ENCODE data around the gene RPL29. TPM values are rescaled to one million over a fixed set of nuclear protein-coding genes. Genes with fewer than 3 reads are reported as not detected.
"Not testable (repeated sequence)": the region's sequence is repeated elsewhere in the genome, so short reads cannot be mapped to it uniquely, and the experiment has no call there.

The RPL29 gene
- total RNA-seq, 1 donor from 2014 or later, result 1,532 TPM

DNA sequence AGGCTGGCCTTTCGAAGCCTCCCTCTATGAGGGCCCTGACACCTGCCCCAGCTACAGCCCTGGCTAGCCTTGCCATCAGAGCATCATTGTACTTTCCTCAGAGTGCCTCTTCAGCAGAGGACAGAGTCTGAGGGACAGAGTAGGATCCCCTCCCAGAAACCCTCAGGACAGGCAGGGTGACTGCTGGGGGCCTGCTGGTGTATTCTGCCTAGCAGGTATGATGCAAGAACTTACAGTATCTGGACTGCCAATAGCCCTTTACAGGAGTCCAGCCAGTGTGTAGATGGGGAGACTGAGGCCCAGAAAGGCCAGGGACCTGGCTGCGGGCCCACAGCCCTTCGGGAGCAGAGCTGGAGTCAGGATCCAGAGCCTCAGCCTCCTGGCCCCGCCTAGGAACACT is 41.6 kb upstream of the RPL29 start:
- H3K9ac ChIP-seq (ENCODE audit: low read depth in 1 of 3, low read length in 3 of 3), result peak overlapping the region in 1 of 3 donors; percentile 8
- H3K9me3 ChIP-seq (ENCODE audit: control insufficient read depth in 3 of 3, low read length in 3 of 3), result no peaks in the 10 kb centered on the region
- H3K4me1 ChIP-seq (ENCODE audit: control insufficient read depth in 3 of 3, insufficient read depth in 3 of 3, low read length in 3 of 3), result peaks cover 18 to 35% (median 28%) of the 10 kb centered on the region in 3 donors
- no peaks in the 10 kb centered on the region for H3K36me3 ChIP-seq (ENCODE audit: control insufficient read depth in 3 of 3, insufficient read depth in 3 of 3, low read length in 3 of 3)
- H3K4me3 ChIP-seq (ENCODE audit: low read length in 3 of 3), result no peak overlapping the region
- no peaks in the 10 kb centered on the region for H3K27me3 ChIP-seq (ENCODE audit: control insufficient read depth in 3 of 3, insufficient read depth in 3 of 3, low read length in 3 of 3)
- H3K27ac ChIP-seq (ENCODE audit: low read depth, low read length), result no peak overlapping the region

DNA sequence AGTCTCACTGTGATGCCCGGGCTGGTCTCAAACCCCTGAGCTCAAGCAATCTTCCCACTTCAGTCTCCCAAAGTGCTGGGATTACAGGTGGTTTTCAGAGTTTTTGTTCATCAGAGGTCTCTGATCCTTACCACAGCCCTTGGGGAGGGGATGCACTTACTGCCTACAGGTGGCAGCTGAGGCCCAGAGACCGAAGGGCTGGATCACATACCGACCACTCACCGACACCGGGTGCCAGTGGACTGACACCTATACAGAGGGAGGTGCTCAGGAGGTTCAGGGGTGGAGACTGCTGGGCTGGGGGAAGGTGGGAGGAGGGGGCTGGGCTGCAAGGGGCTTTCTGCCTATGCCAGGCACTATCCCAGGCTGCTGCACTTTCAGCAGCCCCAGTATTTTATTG is 41.1 kb upstream of the RPL29 start:
- Histone ChIP-seq H3K4me3 (ENCODE audit: low read length in 3 of 3) (no peak overlapping the region), H3K9ac (ENCODE audit: low read depth in 1 of 3, low read length in 3 of 3) (no peak overlapping the region)

DNA sequence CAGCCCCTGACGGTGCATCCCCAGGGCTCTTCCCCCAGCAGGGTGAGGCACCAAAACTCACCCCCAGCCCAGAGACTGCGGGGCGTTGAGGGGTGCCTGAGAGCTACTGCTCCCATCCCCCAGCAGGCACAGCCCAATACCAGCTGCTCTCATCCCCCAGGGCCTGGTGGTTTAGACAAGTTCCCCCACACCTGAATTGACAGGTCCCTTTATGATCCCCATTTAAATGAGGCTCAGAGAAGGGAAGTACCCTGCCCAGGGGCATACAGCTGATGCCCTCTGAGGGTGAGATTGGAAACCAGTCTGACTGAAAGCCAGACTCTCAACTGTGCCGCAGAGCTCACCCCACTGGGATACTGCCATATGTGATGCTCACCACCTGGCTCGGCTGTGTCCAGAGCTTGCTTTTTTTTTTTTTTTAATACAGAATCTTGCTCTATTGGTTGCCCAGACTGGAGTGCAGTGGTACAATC is 40.6 kb upstream of the RPL29 start:
- no peak overlapping the region for H3K4me3 ChIP-seq (ENCODE audit: low read length in 3 of 3)
- no peaks in the 10 kb centered on the region for H3K9me3 ChIP-seq (ENCODE audit: control insufficient read depth in 3 of 3, low read length in 3 of 3)
- no peaks in the 10 kb centered on the region for H3K36me3 ChIP-seq (ENCODE audit: control insufficient read depth in 3 of 3, insufficient read depth in 3 of 3, low read length in 3 of 3)
- no peak overlapping the region for H3K9ac ChIP-seq (ENCODE audit: low read depth in 1 of 3, low read length in 3 of 3)
- H3K4me1 ChIP-seq (ENCODE audit: control insufficient read depth in 3 of 3, insufficient read depth in 3 of 3, low read length in 3 of 3), result peaks cover 20 to 42% (median 35%) of the 10 kb centered on the region in 3 donors
- no peak overlapping the region for H3K27ac ChIP-seq (ENCODE audit: low read depth, low read length)
- no peaks in the 10 kb centered on the region for H3K27me3 ChIP-seq (ENCODE audit: control insufficient read depth in 3 of 3, insufficient read depth in 3 of 3, low read length in 3 of 3)

More for the DNA sequence above, 41.1 kb upstream of the RPL29 start:
- Histone ChIP-seq H3K9me3 (ENCODE audit: control insufficient read depth in 3 of 3, low read length in 3 of 3) (no peaks in the 10 kb centered on the region), H3K36me3 (ENCODE audit: control insufficient read depth in 3 of 3, insufficient read depth in 3 of 3, low read length in 3 of 3) (no peaks in the 10 kb centered on the region), H3K27me3 (ENCODE audit: control insufficient read depth in 3 of 3, insufficient read depth in 3 of 3, low read length in 3 of 3) (no peaks in the 10 kb centered on the region), H3K27ac (ENCODE audit: low read depth, low read length) (no peak overlapping the region), H3K4me1 (ENCODE audit: control insufficient read depth in 3 of 3, insufficient read depth in 3 of 3, low read length in 3 of 3) (peaks cover 19 to 40% (median 33%) of the 10 kb centered on the region in 3 donors)

DNA sequence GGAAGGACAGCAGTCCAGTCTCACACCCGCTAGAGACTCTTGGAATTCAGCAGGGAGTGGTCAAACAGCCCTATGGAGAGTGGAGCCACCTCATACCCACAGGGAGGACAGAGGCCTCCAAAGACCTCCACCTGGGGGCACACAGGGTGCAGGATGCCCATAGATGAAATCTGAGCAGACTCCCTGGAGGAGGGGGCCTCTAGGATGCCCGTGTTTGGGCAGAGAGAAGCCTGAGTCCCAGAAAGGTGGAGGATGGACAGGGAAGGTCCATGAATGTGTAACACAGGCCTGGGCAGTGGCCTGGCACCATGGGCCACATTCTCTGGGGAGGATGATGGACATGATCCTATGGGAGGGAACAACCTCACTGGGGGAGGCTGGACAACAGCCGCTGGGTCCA is 39.0 kb upstream of the RPL29 start:
- H3K9ac ChIP-seq (ENCODE audit: low read depth in 1 of 3, low read length in 3 of 3), result no peak overlapping the region
- H3K36me3 ChIP-seq (ENCODE audit: control insufficient read depth in 3 of 3, insufficient read depth in 3 of 3, low read length in 3 of 3), result no peaks in the 10 kb centered on the region
- H3K27me3 ChIP-seq (ENCODE audit: control insufficient read depth in 3 of 3, insufficient read depth in 3 of 3, low read length in 3 of 3), result no peaks in the 10 kb centered on the region
- H3K4me1 ChIP-seq (ENCODE audit: control insufficient read depth in 3 of 3, insufficient read depth in 3 of 3, low read length in 3 of 3), result peaks cover 30 to 42% (median 39%) of the 10 kb centered on the region in 3 donors
- no peak overlapping the region for H3K27ac ChIP-seq (ENCODE audit: low read depth, low read length)
- no peak overlapping the region for H3K4me3 ChIP-seq (ENCODE audit: low read length in 3 of 3)
- no peaks in the 10 kb centered on the region for H3K9me3 ChIP-seq (ENCODE audit: control insufficient read depth in 3 of 3, low read length in 3 of 3)

DNA sequence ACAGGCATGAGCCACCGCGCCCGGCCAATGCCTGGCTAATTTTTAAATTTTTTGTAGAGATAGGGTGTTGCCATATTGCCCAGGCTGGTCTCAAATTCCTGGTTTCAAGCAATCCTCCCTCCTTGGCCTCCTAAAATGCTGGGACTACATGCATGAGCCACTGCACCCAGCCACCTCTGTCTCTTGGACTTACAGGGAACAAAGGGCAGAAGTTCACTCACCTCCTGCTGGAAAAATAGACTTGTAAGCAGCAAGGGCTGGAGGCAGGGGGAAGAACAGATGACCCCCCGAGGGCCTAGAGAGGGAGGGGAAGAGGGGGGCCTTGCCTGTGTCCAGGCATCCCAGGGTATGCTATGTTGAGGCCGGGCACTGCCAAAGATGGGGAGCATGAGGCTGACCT is 38.5 kb upstream of the RPL29 start:
- no peaks in the 10 kb centered on the region for H3K9me3 ChIP-seq (ENCODE audit: control insufficient read depth in 3 of 3, low read length in 3 of 3)
- no peaks in the 10 kb centered on the region for H3K36me3 ChIP-seq (ENCODE audit: control insufficient read depth in 3 of 3, insufficient read depth in 3 of 3, low read length in 3 of 3)
- H3K4me1 ChIP-seq (ENCODE audit: control insufficient read depth in 3 of 3, insufficient read depth in 3 of 3, low read length in 3 of 3), result peaks cover 30 to 42% (median 39%) of the 10 kb centered on the region in 3 donors
- no peaks in the 10 kb centered on the region for H3K27me3 ChIP-seq (ENCODE audit: control insufficient read depth in 3 of 3, insufficient read depth in 3 of 3, low read length in 3 of 3)
- no peak overlapping the region for H3K4me3 ChIP-seq (ENCODE audit: low read length in 3 of 3)
- no peak overlapping the region for H3K9ac ChIP-seq (ENCODE audit: low read depth in 1 of 3, low read length in 3 of 3)
- no peak overlapping the region for H3K27ac ChIP-seq (ENCODE audit: low read depth, low read length)

DNA sequence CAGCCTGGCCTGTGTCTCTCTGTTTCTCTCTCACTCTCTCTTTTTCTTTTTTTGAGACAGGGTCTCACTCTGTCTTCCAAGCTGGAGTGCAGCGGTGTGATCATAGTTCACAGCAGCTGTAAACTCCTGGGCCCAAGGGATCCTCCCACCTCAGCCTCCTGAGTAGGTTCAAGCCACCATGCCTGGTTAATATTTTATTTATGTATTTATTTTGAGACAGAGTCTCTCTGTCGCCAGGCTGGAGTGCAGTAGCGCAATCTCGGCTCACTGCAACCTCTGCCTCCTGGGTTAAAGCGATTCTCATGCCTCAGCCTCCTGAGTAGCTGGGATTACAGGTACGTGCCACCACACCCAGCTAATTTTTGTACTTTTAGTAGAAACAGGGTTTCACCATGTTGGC is 38.1 kb upstream of the RPL29 start:
- not testable (repeated sequence) for H3K27me3 ChIP-seq (ENCODE audit: control insufficient read depth in 3 of 3, insufficient read depth in 3 of 3, low read length in 3 of 3); H3K27ac ChIP-seq (ENCODE audit: low read depth, low read length); H3K4me3 ChIP-seq (ENCODE audit: low read length in 3 of 3); H3K36me3 ChIP-seq (ENCODE audit: control insufficient read depth in 3 of 3, insufficient read depth in 3 of 3, low read length in 3 of 3); H3K9me3 ChIP-seq (ENCODE audit: control insufficient read depth in 3 of 3, low read length in 3 of 3)
- Histone ChIP-seq H3K4me1 (ENCODE audit: control insufficient read depth in 3 of 3, insufficient read depth in 3 of 3, low read length in 3 of 3) (peaks cover 35 to 46% (median 39%) of the 10 kb centered on the region in 3 donors), H3K9ac (ENCODE audit: low read depth in 1 of 3, low read length in 3 of 3) (peak overlapping the region in 1 of 3 donors; percentile 41)

DNA sequence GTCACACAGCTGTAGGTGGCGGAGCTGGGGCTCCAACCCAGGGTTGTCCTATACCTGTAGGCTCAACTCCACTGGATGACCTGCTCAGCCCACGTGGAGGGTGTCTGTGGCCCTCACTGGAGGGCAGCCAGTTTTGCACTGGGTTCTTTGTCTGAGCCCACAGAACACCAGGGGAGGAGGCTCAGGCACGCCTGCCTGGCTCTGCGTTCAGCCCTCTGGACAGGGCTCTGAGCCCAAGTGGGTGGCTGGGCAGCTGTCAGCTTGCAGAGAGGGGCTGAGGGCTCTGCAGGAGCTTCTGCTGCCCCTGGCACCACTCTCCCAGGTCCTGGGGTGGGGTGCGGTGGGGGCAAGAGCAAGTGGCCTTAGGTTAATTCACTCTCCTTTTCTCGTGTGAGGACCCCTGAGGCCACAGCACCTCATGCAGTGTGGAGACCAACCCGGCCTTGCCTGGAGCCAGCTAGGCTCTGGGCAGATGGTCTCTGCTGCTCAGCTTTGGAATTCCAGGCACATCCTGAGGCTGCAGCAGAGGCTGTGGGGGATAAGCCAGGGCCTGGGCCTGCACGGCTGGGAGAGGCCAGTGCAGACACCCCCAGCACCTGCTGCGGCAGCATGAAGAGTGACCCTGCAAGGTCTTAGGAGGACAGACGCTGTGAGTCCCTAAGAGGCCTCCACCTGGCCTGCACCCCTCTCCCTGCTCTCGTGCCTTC is 37.2 kb upstream of the RPL29 start:
- Histone ChIP-seq H3K4me1 (ENCODE audit: control insufficient read depth in 3 of 3, insufficient read depth in 3 of 3, low read length in 3 of 3) (peaks cover 41 to 53% (median 45%) of the 10 kb centered on the region in 3 donors), H3K9ac (ENCODE audit: low read depth in 1 of 3, low read length in 3 of 3) (peak overlapping the region in 2 of 3 donors; percentile 41 to 44), H3K4me3 (ENCODE audit: low read length in 3 of 3) (no peak overlapping the region)

DNA sequence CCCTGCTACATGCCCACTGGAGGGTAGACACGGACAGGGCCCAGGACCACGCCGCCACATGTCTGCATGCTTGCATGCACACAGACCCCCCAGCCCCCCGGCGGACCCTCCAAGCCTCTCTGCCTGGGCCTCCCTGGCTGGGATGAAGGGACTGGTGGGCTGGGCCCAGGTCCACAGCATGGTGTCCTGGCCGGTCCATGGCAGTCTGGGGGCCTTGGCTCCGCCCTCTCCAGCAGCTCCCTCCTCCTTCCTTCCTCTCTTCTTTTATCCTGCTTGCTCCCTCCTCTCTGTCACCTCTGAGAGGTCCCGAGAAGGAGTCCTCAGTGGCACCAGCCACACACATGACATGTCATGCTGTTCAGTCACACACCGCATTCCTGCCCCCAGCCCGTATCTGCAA is 36.2 kb upstream of the RPL29 start:
- H3K4me1 ChIP-seq (ENCODE audit: control insufficient read depth in 3 of 3, insufficient read depth in 3 of 3, low read length in 3 of 3), result peaks cover 41 to 53% (median 49%) of the 10 kb centered on the region in 3 donors
- no peak overlapping the region for H3K27ac ChIP-seq (ENCODE audit: low read depth, low read length)

More for the DNA sequence above, 37.2 kb upstream of the RPL29 start:
- no peaks in the 10 kb centered on the region for H3K27me3 ChIP-seq (ENCODE audit: control insufficient read depth in 3 of 3, insufficient read depth in 3 of 3, low read length in 3 of 3)
- no peaks in the 10 kb centered on the region for H3K9me3 ChIP-seq (ENCODE audit: control insufficient read depth in 3 of 3, low read length in 3 of 3)
- H3K36me3 ChIP-seq (ENCODE audit: control insufficient read depth in 3 of 3, insufficient read depth in 3 of 3, low read length in 3 of 3), result no peaks in the 10 kb centered on the region
- H3K27ac ChIP-seq (ENCODE audit: low read depth, low read length), result no peak overlapping the region

DNA sequence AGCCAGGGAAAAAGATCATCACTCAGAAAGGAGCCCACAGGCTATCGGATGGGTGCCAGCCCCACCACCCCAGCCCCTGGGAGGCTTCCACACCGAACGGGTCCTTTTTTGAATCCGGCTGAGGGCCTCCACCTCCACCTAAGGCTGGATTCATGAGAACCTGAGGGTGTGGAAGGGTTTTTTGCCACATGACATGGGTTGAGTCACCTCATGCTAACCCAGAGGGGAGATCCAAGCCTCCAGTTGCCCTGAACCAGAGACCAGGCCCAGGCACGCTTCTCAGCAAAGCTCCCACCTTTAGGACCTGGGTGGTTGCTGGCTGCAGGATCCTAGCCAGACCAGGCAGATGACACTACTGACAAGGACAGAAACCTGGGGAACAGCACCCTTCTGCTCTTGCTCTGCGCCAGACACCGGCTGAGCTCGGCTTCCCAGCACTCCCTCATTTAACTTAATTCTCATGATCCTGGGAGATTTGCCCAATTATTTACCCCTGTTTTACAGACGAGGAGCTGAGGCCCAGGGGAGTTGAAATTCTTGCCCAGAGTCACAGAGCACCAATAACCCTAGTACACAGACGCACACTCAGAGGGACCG is 35.1 kb upstream of the RPL29 start:
- Histone ChIP-seq H3K36me3 (ENCODE audit: control insufficient read depth in 3 of 3, insufficient read depth in 3 of 3, low read length in 3 of 3) (no peaks in the 10 kb centered on the region), H3K4me1 (ENCODE audit: control insufficient read depth in 3 of 3, insufficient read depth in 3 of 3, low read length in 3 of 3) (peaks cover 49 to 61% (median 57%) of the 10 kb centered on the region in 3 donors), H3K4me3 (ENCODE audit: low read length in 3 of 3) (no peak overlapping the region), H3K27ac (ENCODE audit: low read depth, low read length) (peak overlapping the region; percentile 25), H3K9ac (ENCODE audit: low read depth in 1 of 3, low read length in 3 of 3) (peak overlapping the region in 2 of 3 donors; percentile 33 to 54), H3K9me3 (ENCODE audit: control insufficient read depth in 3 of 3, low read length in 3 of 3) (no peaks in the 10 kb centered on the region), H3K27me3 (ENCODE audit: control insufficient read depth in 3 of 3, insufficient read depth in 3 of 3, low read length in 3 of 3) (no peaks in the 10 kb centered on the region)

More for the DNA sequence above, 36.2 kb upstream of the RPL29 start:
- Histone ChIP-seq H3K36me3 (ENCODE audit: control insufficient read depth in 3 of 3, insufficient read depth in 3 of 3, low read length in 3 of 3) (no peaks in the 10 kb centered on the region), H3K4me3 (ENCODE audit: low read length in 3 of 3) (no peak overlapping the region), H3K27me3 (ENCODE audit: control insufficient read depth in 3 of 3, insufficient read depth in 3 of 3, low read length in 3 of 3) (no peaks in the 10 kb centered on the region), H3K9ac (ENCODE audit: low read depth in 1 of 3, low read length in 3 of 3) (no peak overlapping the region), H3K9me3 (ENCODE audit: control insufficient read depth in 3 of 3, low read length in 3 of 3) (no peaks in the 10 kb centered on the region)

DNA sequence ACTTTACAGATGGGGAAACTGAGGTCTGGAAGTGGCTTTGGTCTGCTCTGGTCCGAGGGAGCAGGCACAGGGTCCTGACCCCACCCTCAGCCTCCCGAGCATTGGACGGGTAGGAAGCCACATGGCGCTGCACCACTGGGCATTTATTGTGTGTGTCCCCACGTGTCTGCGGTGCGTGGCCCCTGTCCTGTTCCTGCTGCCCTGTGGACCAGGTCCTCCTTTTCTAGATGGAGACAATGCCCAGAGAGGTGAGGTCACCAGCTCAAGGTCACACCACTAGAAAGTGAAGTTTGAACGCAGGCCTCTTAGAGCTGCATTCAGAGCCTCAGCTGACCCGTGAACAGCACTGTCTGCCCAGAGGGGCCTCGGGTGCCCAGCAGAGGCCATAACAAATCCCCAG is 33.8 kb upstream of the RPL29 start:
- Histone ChIP-seq H3K27ac (ENCODE audit: low read depth, low read length) (peak overlapping the region; percentile 28), H3K4me3 (ENCODE audit: low read length in 3 of 3) (no peak overlapping the region), H3K4me1 (ENCODE audit: control insufficient read depth in 3 of 3, insufficient read depth in 3 of 3, low read length in 3 of 3) (peaks cover 60 to 73% (median 70%) of the 10 kb centered on the region in 3 donors), H3K9me3 (ENCODE audit: control insufficient read depth in 3 of 3, low read length in 3 of 3) (no peaks in the 10 kb centered on the region), H3K36me3 (ENCODE audit: control insufficient read depth in 3 of 3, insufficient read depth in 3 of 3, low read length in 3 of 3) (no peaks in the 10 kb centered on the region), H3K9ac (ENCODE audit: low read depth in 1 of 3, low read length in 3 of 3) (peak overlapping the region in 2 of 3 donors; percentile 57 to 66), H3K27me3 (ENCODE audit: control insufficient read depth in 3 of 3, insufficient read depth in 3 of 3, low read length in 3 of 3) (no peaks in the 10 kb centered on the region)
